HFFc6 (cell line): Measurements from ENCODE around the gene OPCML. TPM values are rescaled to one million over a fixed set of nuclear protein-coding genes. Genes with fewer than 3 reads are reported as not detected.

Experiments used
- DNase-seq: peaks from one replicate; pipeline ENCODE4 v3.0.0-alpha.2; 2018
- H3K27ac Mint-ChIP-seq: 2 replicates; pipeline ENCODE4 v1.8.0; 2020; ENCODE audit warnings: mild to moderate bottlenecking, mixed read lengths
- H3K27me3 Mint-ChIP-seq: 2 replicates; pipeline ENCODE4 v1.8.0; 2021; ENCODE audit warnings: mild to moderate bottlenecking, moderate library complexity, mixed read lengths; ENCODE audit not compliant: insufficient read depth
- H3K36me3 Mint-ChIP-seq: 2 replicates; pipeline ENCODE4 v1.8.0; 2021; ENCODE audit warnings: low read depth, mixed read lengths
- H3K4me1 Mint-ChIP-seq: 2 replicates; pipeline ENCODE4 v1.8.0; 2020; ENCODE audit warnings: low read depth, mixed read lengths
- H3K4me3 Mint-ChIP-seq: 2 replicates; pipeline ENCODE4 v1.8.0; 2020; ENCODE audit warnings: mild to moderate bottlenecking, moderate library complexity, mixed read lengths
- H3K9me3 Mint-ChIP-seq: 2 replicates; pipeline ENCODE4 v1.8.0; 2020; ENCODE audit warnings: mild to moderate bottlenecking, mixed read lengths
- total RNA-seq, 6 experiments: library from RNA; stranded (reverse); fragmentation: NEBNext Ultra II Directional; extraction: Animal tissue kit (Norgen Biotek cat#: 25700); gene quantifications; 2 replicates in 1 of 6; 3 replicates in 5 of 6; pipeline ENCODE4 v1.2.3, GENCODE V29; 2021
- TF ChIP-seq, protein P1 (sequence below): fragments of 200-600 bp; sonication (generic); IDR thresholded peaks from 2 replicates; pipeline ENCODE4 v1.5.0; 2021; ENCODE audit warnings: antibody characterized with exemption, mild to moderate bottlenecking

The OPCML gene
- total RNA-seq, 6 experiments from 2014 or later = 0.11 to 1.7 (median 0.33) TPM

GRCh38 chr11:132528181-132528580 is 1004.1 kb downstream of the OPCML start:
- no peak for DNase-seq
- Mint-ChIP-seq H3K36me3 (no peaks in the 10 kb centered on the region), H3K27ac (no peak overlapping the region), H3K4me1 (no peaks in the 10 kb centered on the region; the same call in 1 of the 2 replicates), H3K4me3 (no peak overlapping the region), H3K9me3 (no peaks in the 10 kb centered on the region; the same call in 1 of the 2 replicates), H3K27me3 (peaks cover 2% of the 10 kb centered on the region; the same call in 1 of the 2 replicates)
- TF ChIP-seq, protein P1, sequence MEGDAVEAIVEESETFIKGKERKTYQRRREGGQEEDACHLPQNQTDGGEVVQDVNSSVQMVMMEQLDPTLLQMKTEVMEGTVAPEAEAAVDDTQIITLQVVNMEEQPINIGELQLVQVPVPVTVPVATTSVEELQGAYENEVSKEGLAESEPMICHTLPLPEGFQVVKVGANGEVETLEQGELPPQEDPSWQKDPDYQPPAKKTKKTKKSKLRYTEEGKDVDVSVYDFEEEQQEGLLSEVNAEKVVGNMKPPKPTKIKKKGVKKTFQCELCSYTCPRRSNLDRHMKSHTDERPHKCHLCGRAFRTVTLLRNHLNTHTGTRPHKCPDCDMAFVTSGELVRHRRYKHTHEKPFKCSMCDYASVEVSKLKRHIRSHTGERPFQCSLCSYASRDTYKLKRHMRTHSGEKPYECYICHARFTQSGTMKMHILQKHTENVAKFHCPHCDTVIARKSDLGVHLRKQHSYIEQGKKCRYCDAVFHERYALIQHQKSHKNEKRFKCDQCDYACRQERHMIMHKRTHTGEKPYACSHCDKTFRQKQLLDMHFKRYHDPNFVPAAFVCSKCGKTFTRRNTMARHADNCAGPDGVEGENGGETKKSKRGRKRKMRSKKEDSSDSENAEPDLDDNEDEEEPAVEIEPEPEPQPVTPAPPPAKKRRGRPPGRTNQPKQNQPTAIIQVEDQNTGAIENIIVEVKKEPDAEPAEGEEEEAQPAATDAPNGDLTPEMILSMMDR = no peak

- H3K27me3 Mint-ChIP-seq = no peaks in the 10 kb centered on the region
- no peaks in the 10 kb centered on the region; the same call in 1 of the 2 replicates for H3K9me3 Mint-ChIP-seq
- TF ChIP-seq, protein P1 = no peak
- H3K4me1 Mint-ChIP-seq = peaks cover 16% of the 10 kb centered on the region; the same call in 1 of the 2 replicates
- H3K4me3 Mint-ChIP-seq = no peak overlapping the region
- DNase-seq = no peak
- no peaks in the 10 kb centered on the region for H3K36me3 Mint-ChIP-seq
- no peak overlapping the region for H3K27ac Mint-ChIP-seq
Observed at GRCh38 chr11:132523929-132524328, 1008.4 kb downstream of the OPCML start.

DNA sequence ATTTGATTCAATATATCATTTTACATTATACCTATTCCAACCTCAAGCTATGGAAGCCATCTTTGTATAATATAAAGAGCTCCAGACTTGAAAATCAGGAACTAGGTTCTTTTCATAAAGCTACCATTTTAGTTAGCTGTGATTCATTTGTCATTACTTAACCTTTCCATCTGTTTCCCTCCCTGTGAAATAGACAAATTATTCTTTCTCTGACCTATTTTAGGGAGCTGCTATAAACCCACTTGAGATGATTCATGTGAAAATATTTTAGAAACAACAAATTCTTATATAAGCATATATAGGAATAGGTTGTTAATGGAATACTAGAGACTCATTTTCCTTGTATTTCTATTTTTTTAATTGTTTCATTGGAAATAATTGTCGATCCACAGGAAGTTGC is 1012.1 kb downstream of the OPCML start:
- Mint-ChIP-seq H3K36me3 (no peaks in the 10 kb centered on the region), H3K4me1 (peaks cover 17% of the 10 kb centered on the region; the same call in 1 of the 2 replicates), H3K4me3 (no peak overlapping the region), H3K27me3 (peaks cover 2% of the 10 kb centered on the region; the same call in 1 of the 2 replicates), H3K9me3 (no peaks in the 10 kb centered on the region; the same call in 1 of the 2 replicates), H3K27ac (peak overlapping the region; percentile 13; the same call in 1 of the 2 replicates)
- DNase-seq = peak; percentile 40
- TF ChIP-seq, protein P1 = no peak

DNA sequence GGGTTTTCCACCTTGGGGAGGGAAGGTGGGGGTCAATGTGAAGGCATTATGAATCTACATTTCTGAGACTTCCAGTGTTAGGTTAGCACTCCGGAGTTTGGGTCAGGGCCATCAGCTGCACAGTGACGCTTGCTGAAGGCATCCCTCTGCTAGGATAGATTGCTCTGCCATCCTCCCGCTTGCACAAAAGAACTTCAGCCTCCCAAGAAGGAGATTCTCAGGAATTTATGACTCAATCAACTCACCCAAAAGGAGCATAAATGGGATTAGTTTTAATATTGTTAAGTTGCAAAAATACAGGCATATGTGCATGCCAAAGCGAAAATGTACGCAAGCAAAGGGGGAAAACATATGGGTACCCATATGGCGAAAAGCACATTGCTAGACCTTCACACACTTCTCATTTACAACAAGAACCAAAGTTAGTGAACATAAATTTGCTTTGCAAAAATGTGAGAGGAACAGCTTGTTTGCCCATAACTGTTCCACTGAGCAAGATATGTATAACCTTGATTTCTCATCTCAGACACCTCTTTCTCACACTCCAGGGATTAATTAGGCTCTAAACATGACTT is 1013.0 kb downstream of the OPCML start:
- Mint-ChIP-seq H3K4me1 (peaks cover 17% of the 10 kb centered on the region; the same call in 1 of the 2 replicates), H3K4me3 (peak overlapping the region; percentile 5; the same call in 1 of the 2 replicates), H3K27ac (peak overlapping the region; percentile 13; the same call in 1 of the 2 replicates), H3K36me3 (no peaks in the 10 kb centered on the region), H3K9me3 (no peaks in the 10 kb centered on the region; the same call in 1 of the 2 replicates), H3K27me3 (peaks cover 4% of the 10 kb centered on the region)
- TF ChIP-seq, protein P1 = no peak
- DNase-seq = peak; percentile 71

DNA sequence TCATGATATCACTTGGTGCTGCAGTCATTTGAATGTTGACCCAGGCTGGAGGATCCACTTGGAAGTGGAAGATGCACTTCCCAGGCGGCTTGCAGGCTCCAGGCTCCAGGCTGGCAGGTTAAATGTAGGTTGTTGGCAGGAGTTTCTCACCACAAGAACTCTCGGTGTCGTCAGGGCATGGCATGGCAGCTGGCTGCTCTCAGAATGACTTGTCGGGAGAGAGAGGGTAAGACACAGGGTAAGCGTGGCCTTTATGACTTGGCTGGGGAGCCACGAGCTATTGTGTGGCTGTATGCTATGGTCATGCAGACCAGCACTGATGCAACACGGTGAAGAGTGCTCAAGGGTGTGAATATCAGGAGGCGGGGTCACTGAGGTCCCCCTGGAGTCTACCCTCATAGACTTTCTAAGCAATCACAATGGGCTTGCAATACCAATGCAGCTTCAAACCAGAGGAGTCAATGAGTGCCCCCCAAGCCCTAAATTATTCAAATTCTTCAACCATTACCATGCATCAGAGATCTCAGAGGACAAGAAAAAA is 1027.7 kb downstream of the OPCML start:
- peaks cover 9% of the 10 kb centered on the region; the same call in 1 of the 2 replicates for H3K27me3 Mint-ChIP-seq
- peaks cover 7% of the 10 kb centered on the region; the same call in 1 of the 2 replicates for H3K36me3 Mint-ChIP-seq
- TF ChIP-seq, protein P1 = no peak
- H3K9me3 Mint-ChIP-seq = peaks cover 11% of the 10 kb centered on the region
- H3K27ac Mint-ChIP-seq = no peak overlapping the region
- H3K4me1 Mint-ChIP-seq = peaks cover 9% of the 10 kb centered on the region; the same call in 1 of the 2 replicates
- DNase-seq = no peak
- no peak overlapping the region for H3K4me3 Mint-ChIP-seq
